ENCODE measurements around the gene CLEC20A. TPM values are rescaled to one million over a fixed set of nuclear protein-coding genes. Genes with fewer than 3 reads are reported as not detected.

The CLEC20A gene
- total RNA-seq, 2 donors from 2014 or later: not detected

- Mint-ChIP-seq H3K27ac (no peak overlapping the region), H3K4me1 (no peaks in the 10 kb centered on the region), H3K9me3 (no peaks in the 10 kb centered on the region), H3K4me3 (no peak overlapping the region), H3K27me3 (peaks cover 17% of the 10 kb centered on the region), H3K36me3 (ENCODE audit: low read depth) (no peaks in the 10 kb centered on the region)
- ATAC-seq (replicated peaks): no peak
These were observed 11.2 kb downstream of the CLEC20A start for GRCh38 chr1:178485541-178485981.

DNA sequence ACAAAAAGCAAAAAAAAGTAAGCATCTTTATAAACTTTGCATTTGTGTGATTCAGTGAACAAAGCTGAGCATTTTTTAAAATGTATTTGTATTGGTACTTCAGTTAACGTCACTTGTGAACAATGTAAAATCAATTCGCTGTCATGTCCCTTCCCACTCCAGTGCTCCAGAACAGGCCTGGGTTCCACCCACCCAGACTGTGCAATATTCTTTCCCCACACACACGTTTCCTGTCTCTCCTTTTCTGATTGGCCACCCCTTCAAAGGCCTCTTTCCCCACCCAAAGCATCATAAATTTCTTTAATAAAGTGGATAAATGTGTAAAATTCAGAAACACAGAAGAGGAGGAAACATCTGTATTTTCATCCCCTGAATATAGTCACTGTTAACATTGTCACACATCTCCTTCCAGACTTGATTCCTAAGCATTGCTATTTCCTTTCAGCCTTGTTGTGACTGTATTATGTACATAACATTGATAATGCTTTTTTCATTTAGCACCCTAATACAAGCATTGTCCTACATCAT lies 12.0 kb downstream of the CLEC20A start:
- H3K36me3 Mint-ChIP-seq (ENCODE audit: low read depth): no peaks in the 10 kb centered on the region
- H3K9me3 Mint-ChIP-seq: no peaks in the 10 kb centered on the region
- ATAC-seq (replicated peaks): no peak
- no peaks in the 10 kb centered on the region for H3K4me1 Mint-ChIP-seq
- H3K4me3 Mint-ChIP-seq: no peak overlapping the region
- peaks cover 17% of the 10 kb centered on the region for H3K27me3 Mint-ChIP-seq
- H3K27ac Mint-ChIP-seq: no peak overlapping the region

- H3K36me3 Mint-ChIP-seq (ENCODE audit: low read depth): no peaks in the 10 kb centered on the region
- H3K27ac Mint-ChIP-seq: no peak overlapping the region
- H3K27me3 Mint-ChIP-seq: peaks cover 13% of the 10 kb centered on the region
- H3K9me3 Mint-ChIP-seq: no peaks in the 10 kb centered on the region
- no peak for ATAC-seq (replicated peaks)
- H3K4me1 Mint-ChIP-seq: no peaks in the 10 kb centered on the region
- no peak overlapping the region for H3K4me3 Mint-ChIP-seq
These were observed 13.4 kb downstream of the CLEC20A start for GRCh38 chr1:178483251-178483957.

DNA sequence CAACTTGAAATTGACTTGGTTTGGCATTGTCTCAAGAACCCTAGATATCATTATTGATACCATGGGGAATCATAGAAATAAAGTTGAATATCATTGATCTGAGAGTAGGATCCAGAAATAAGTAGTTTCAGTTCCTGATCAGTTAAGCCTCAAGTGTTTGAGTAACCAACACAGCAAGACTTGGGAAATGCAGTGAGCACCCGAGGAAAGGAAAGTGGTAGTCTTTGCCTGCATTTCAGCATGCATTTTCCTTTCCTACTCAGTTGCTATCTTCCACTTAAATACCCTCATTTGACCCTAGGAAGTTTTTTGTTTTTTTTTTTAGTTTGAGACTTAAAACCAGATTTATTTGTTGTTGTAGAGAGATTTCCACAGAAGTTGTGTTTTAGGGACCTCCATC lies 18.9 kb downstream of the CLEC20A start:
- H3K4me1 Mint-ChIP-seq: no peaks in the 10 kb centered on the region
- no peak for ATAC-seq (replicated peaks)
- H3K4me3 Mint-ChIP-seq: no peak overlapping the region
- peaks cover 4% of the 10 kb centered on the region for H3K27me3 Mint-ChIP-seq
- H3K27ac Mint-ChIP-seq: no peak overlapping the region
- no peaks in the 10 kb centered on the region for H3K9me3 Mint-ChIP-seq
- H3K36me3 Mint-ChIP-seq (ENCODE audit: low read depth): no peaks in the 10 kb centered on the region

- peaks cover 9% of the 10 kb centered on the region for H3K27me3 Mint-ChIP-seq
- H3K36me3 Mint-ChIP-seq (ENCODE audit: low read depth): no peaks in the 10 kb centered on the region
- H3K4me3 Mint-ChIP-seq: no peak overlapping the region
- H3K9me3 Mint-ChIP-seq: no peaks in the 10 kb centered on the region
- ATAC-seq (replicated peaks): no peak
- H3K4me1 Mint-ChIP-seq: no peaks in the 10 kb centered on the region
- H3K27ac Mint-ChIP-seq: no peak overlapping the region
These were observed 19.4 kb downstream of the CLEC20A start for GRCh38 chr1:178477373-178477772.

- no peak for ATAC-seq (replicated peaks)
- H3K9me3 Mint-ChIP-seq: no peaks in the 10 kb centered on the region
- no peak overlapping the region for H3K27ac Mint-ChIP-seq
- H3K36me3 Mint-ChIP-seq (ENCODE audit: low read depth): no peaks in the 10 kb centered on the region
- H3K4me3 Mint-ChIP-seq: no peak overlapping the region
- peaks cover 10% of the 10 kb centered on the region for H3K27me3 Mint-ChIP-seq
- no peaks in the 10 kb centered on the region for H3K4me1 Mint-ChIP-seq
These were observed 24.2 kb downstream of the CLEC20A start for GRCh38 chr1:178472531-178472930.

DNA sequence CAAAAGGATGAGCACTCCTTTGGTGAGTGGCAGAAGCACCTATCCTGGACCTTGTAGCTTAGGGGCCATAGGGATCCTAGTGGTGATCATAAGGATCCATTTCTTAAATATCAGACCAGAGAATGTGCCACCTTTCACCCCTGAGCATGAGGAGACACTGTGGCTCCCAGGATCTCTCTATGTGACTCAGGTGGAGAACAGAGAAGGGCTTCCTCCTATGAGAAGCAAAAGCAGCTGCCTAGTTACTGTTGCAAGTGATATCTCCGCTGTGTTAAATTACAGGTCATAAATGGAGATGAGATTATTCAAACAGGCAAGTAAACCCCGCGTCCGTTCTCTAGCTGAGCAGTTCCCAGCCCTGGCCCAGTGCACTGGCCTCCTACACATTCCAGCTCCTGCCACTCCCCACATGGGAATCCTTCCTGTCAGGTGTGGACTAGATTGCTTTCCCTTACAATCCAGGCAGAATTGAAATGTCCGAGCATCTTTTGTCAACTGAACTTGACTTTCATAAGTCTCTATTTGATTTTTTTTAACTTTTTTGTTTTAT lies 26.3 kb downstream of the CLEC20A start:
- ATAC-seq (replicated peaks): no peak
- H3K4me3 Mint-ChIP-seq: no peak overlapping the region
- peaks cover 17% of the 10 kb centered on the region for H3K27me3 Mint-ChIP-seq
- no peaks in the 10 kb centered on the region for H3K4me1 Mint-ChIP-seq
- H3K27ac Mint-ChIP-seq: no peak overlapping the region
- H3K9me3 Mint-ChIP-seq: no peaks in the 10 kb centered on the region
- no peaks in the 10 kb centered on the region for H3K36me3 Mint-ChIP-seq (ENCODE audit: low read depth)

- Mint-ChIP-seq H3K9me3 (no peaks in the 10 kb centered on the region), H3K27ac (no peak overlapping the region), H3K4me3 (no peak overlapping the region), H3K36me3 (ENCODE audit: low read depth) (no peaks in the 10 kb centered on the region), H3K27me3 (peaks cover 17% of the 10 kb centered on the region), H3K4me1 (no peaks in the 10 kb centered on the region)
- ATAC-seq (replicated peaks): no peak
These were observed 28.9 kb downstream of the CLEC20A start for GRCh38 chr1:178467837-178468236.

- Mint-ChIP-seq H3K9me3 (no peaks in the 10 kb centered on the region), H3K36me3 (ENCODE audit: low read depth) (no peaks in the 10 kb centered on the region), H3K4me3 (no peak overlapping the region), H3K27me3 (peaks cover 11% of the 10 kb centered on the region), H3K4me1 (no peaks in the 10 kb centered on the region), H3K27ac (no peak overlapping the region)
- no peak for ATAC-seq (replicated peaks)
These were observed 31.8 kb downstream of the CLEC20A start for GRCh38 chr1:178465011-178465410.

DNA sequence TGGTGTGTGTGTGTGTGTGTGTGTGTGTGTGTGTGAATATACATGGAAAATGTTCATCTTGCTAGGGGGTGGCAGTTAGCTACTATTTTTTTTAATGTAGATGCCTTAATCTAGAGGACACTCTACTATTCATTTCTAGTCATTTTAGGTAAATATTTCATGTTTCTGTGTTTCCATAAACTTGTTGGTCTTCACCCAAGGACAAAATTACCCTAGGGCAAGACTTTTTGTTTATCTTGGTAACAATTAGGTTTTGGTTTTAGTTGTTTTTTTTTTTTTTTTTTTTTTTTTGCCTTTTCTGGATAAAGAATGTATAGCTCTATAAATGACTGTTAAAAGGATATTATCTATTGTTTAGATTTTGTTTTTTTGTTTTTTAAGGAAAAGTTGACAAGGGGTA lies 32.2 kb downstream of the CLEC20A start:
- Mint-ChIP-seq H3K4me3 (no peak overlapping the region), H3K9me3 (no peaks in the 10 kb centered on the region), H3K36me3 (ENCODE audit: low read depth) (no peaks in the 10 kb centered on the region), H3K4me1 (no peaks in the 10 kb centered on the region), H3K27ac (no peak overlapping the region), H3K27me3 (peaks cover 11% of the 10 kb centered on the region)
- no peak for ATAC-seq (replicated peaks)

DNA sequence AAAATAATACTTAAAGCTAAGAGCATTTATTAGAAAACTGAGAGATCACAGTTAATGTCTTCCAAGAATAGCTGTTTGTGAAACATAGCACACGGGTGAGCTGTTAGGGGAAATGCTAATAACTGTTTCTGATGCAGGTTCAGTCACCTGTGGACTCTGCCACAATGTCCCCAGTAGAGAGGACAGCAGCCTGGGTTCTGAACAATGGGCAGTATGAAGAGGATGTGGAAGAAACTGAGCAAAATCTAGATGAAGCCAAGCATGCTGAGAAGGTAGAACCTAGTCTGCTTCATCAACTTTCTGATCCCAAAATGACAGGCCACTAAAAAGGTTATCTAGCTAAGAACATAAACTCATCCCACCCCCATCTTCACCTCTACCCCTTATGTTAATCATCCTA lies 32.6 kb downstream of the CLEC20A start:
- H3K4me1 Mint-ChIP-seq: no peaks in the 10 kb centered on the region
- peaks cover 11% of the 10 kb centered on the region for H3K27me3 Mint-ChIP-seq

GRCh38 chr1:178461701-178462100 lies 35.1 kb downstream of the CLEC20A start:
- H3K27me3 Mint-ChIP-seq: peaks cover 10% of the 10 kb centered on the region
- H3K36me3 Mint-ChIP-seq (ENCODE audit: low read depth): no peaks in the 10 kb centered on the region
- H3K9me3 Mint-ChIP-seq: no peaks in the 10 kb centered on the region
- no peak overlapping the region for H3K27ac Mint-ChIP-seq
- no peak for ATAC-seq (replicated peaks)
- H3K4me3 Mint-ChIP-seq: no peak overlapping the region
- no peaks in the 10 kb centered on the region for H3K4me1 Mint-ChIP-seq

More for the DNA sequence above, 32.6 kb downstream of the CLEC20A start:
- H3K4me3 Mint-ChIP-seq: no peak overlapping the region
- no peaks in the 10 kb centered on the region for H3K36me3 Mint-ChIP-seq (ENCODE audit: low read depth)
- H3K9me3 Mint-ChIP-seq: no peaks in the 10 kb centered on the region
- no peak overlapping the region for H3K27ac Mint-ChIP-seq
- no peak for ATAC-seq (replicated peaks)

DNA sequence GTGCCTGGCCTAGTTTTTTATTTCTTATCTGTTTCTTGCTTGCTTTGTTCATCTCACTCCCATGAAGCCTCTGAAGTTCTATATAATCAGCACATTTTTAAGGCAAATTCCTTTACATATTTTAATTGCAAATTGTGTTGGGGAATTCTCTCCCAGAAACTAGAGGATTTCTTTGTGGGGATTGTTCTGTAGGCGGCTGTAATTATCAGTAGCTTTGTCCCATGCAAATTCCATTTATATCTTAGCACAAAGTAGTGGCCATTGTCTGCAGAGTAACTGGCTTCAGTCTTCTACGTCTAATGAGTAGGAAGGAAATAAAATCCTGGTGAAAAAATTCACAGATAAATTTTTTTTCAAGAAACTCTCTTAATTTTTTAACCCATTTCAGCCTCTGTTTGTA lies 35.7 kb downstream of the CLEC20A start:
- ATAC-seq (replicated peaks): no peak
- Mint-ChIP-seq H3K4me1 (no peaks in the 10 kb centered on the region), H3K27me3 (peaks cover 7% of the 10 kb centered on the region), H3K9me3 (no peaks in the 10 kb centered on the region), H3K4me3 (no peak overlapping the region), H3K27ac (no peak overlapping the region), H3K36me3 (ENCODE audit: low read depth) (no peaks in the 10 kb centered on the region)

GRCh38 chr1:178458203-178458602 lies 38.6 kb downstream of the CLEC20A start:
- no peaks in the 10 kb centered on the region for H3K9me3 Mint-ChIP-seq
- ATAC-seq (replicated peaks): no peak

GRCh38 chr1:178457651-178458050 lies 39.1 kb downstream of the CLEC20A start:
- H3K4me3 Mint-ChIP-seq: no peak overlapping the region
- no peaks in the 10 kb centered on the region for H3K36me3 Mint-ChIP-seq (ENCODE audit: low read depth)
- ATAC-seq (replicated peaks): no peak
- H3K4me1 Mint-ChIP-seq: no peaks in the 10 kb centered on the region
- no peak overlapping the region for H3K27ac Mint-ChIP-seq
- H3K9me3 Mint-ChIP-seq: no peaks in the 10 kb centered on the region
- H3K27me3 Mint-ChIP-seq: no peaks in the 10 kb centered on the region

More at GRCh38 chr1:178458203-178458602, 38.6 kb downstream of the CLEC20A start:
- Mint-ChIP-seq H3K4me1 (no peaks in the 10 kb centered on the region), H3K27me3 (no peaks in the 10 kb centered on the region), H3K27ac (no peak overlapping the region), H3K36me3 (ENCODE audit: low read depth) (no peaks in the 10 kb centered on the region), H3K4me3 (no peak overlapping the region)

Data from activated T-helper 17 cell treated with anti-CD3 and anti-CD28 coated beads, Interleukin-2, amount 50 U/mL, for 72 hours (primary cell).